D721Med (cell line): ENCODE results near the gene LCT.

Source experiments
- DNase-seq: peaks from one replicate; pipeline ENCODE4 v3.0.0; 2011; ENCODE audit warnings: low spot score; ENCODE audit not compliant: insufficient read length
- FAIRE-seq: peaks from 2 replicates; lab custom pipeline; 2011; peaks lifted over from hg19 to GRCh38; lab: Jason Lieb, UNC
- CTCF ChIP-seq: IDR thresholded peaks from 2 replicates; pipeline ENCODE4 v1.5.1; 2012; ENCODE audit warnings: mild to moderate bottlenecking, control low read depth; ENCODE audit not compliant: insufficient read depth; ENCODE audit errors: missing control alignments

Gene LCT

GRCh38 chr2:135870571-135870970 lies 33.6 kb upstream of the LCT start:
- DNase-seq (no peak), FAIRE-seq (no peak)
- TF ChIP-seq CTCF = no peak

GRCh38 chr2:135863233-135863632 lies 26.2 kb upstream of the LCT start:
- DNase-seq (no peak), FAIRE-seq (no peak)
- no peak for TF ChIP-seq CTCF

- TF ChIP-seq CTCF = no peak
- FAIRE-seq = no peak
- DNase-seq = no peak
Measured at GRCh38 chr2:135862718-135863117, 25.7 kb upstream of the LCT start.

- no peak for TF ChIP-seq CTCF
- DNase-seq (no peak), FAIRE-seq (no peak)
Measured at GRCh38 chr2:135853401-135853800, 16.4 kb upstream of the LCT start.

- no peak for TF ChIP-seq CTCF
- DNase-seq = no peak
- no peak for FAIRE-seq
Measured at GRCh38 chr2:135851858-135852257, 14.9 kb upstream of the LCT start.

GRCh38 chr2:135850892-135851668 lies 14.1 kb upstream of the LCT start:
- TF ChIP-seq CTCF = no peak
- DNase-seq (no peak), FAIRE-seq (peak; percentile 25)

- FAIRE-seq (peak; percentile 11), DNase-seq (no peak)
- no peak for TF ChIP-seq CTCF
Measured at GRCh38 chr2:135849087-135849486, 12.1 kb upstream of the LCT start.
